SK-N-SH treated with all-trans-retinoic acid at 6 μM for 48 hours (cell line): ENCODE data around the gene FARS2.

ENCODE experiments used
- BACH2 ChIP-seq: fragments of 250-450 bp; sonication (Bioruptor Pico); IDR thresholded peaks from 2 replicates; pipeline ENCODE4 v1.9.0; 2021; ENCODE audit warnings: mild to moderate bottlenecking, borderline replicate concordance
- RARB ChIP-seq: fragments of 250-450 bp; sonication (Bioruptor Pico); IDR thresholded peaks from 2 replicates; pipeline ENCODE4 v1.8.0; 2021; ENCODE audit warnings: mild to moderate bottlenecking, moderate library complexity

GRCh38 chr6:5235830-5236229, 25.5 kb upstream of the FARS2 start:
- TF ChIP-seq RARB (CRISPR knock-in tag) = no peak
- TF ChIP-seq BACH2 (CRISPR knock-in tag) = no peak
